ENCODE results near the gene CYP3A7.

GRCh38 chr7:99728615-99729014, 6.4 kb downstream of the CYP3A7 start:
- no peak for TF ChIP-seq EZH2 (IDR thresholded peaks at IDR 0.05)
- TF ChIP-seq POLR2AphosphoS5 (IDR thresholded peaks at IDR 0.05; ENCODE audit: borderline replicate concordance, low read depth, low read length): no peak
- no peak for TF ChIP-seq FOXP2 (optimal IDR thresholded peaks at IDR 0.05; ENCODE audit: control extremely low read depth, extremely low read length, insufficient read depth)
